Measurements from ENCODE around the gene CACNA2D3. TPM values are rescaled to one million over a fixed set of nuclear protein-coding genes. Genes with fewer than 3 reads are reported as not detected.

The CACNA2D3 gene
- total RNA-seq, 1 donor from 2014 or later = not detected

DNA sequence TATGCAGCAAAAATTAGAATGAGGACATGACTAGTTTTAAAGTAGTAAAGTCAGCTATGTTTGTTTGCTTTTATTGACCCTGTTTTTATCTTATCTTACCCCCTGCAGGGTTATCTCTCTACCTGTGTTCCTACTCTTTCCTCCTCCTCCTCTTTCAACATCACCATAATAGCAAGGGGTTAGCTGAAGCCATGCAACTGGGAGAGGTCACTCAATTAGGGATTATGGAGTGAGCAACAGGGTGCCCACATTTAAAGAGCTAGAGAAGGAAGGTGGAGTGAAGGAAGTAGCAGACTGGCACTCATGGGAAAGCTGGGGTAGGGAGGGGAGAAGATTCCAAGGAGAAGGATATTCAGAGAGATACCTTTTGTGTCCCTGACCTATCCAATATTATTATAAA is 679.6 kb downstream of the CACNA2D3 start:
- TF ChIP-seq EZH2phosphoT487 (IDR thresholded peaks at IDR 0.05) (no peak), EZH2 (IDR thresholded peaks at IDR 0.05) (no peak)
- TF ChIP-seq, protein P1, sequence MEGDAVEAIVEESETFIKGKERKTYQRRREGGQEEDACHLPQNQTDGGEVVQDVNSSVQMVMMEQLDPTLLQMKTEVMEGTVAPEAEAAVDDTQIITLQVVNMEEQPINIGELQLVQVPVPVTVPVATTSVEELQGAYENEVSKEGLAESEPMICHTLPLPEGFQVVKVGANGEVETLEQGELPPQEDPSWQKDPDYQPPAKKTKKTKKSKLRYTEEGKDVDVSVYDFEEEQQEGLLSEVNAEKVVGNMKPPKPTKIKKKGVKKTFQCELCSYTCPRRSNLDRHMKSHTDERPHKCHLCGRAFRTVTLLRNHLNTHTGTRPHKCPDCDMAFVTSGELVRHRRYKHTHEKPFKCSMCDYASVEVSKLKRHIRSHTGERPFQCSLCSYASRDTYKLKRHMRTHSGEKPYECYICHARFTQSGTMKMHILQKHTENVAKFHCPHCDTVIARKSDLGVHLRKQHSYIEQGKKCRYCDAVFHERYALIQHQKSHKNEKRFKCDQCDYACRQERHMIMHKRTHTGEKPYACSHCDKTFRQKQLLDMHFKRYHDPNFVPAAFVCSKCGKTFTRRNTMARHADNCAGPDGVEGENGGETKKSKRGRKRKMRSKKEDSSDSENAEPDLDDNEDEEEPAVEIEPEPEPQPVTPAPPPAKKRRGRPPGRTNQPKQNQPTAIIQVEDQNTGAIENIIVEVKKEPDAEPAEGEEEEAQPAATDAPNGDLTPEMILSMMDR (IDR thresholded peaks at IDR 0.05) = no peak
- no peaks in the 10 kb centered on the region for H3F3A ChIP-seq (ENCODE audit: low read depth)
- H3K4me2 ChIP-seq = no peak overlapping the region
- H4K20me1 ChIP-seq (ENCODE audit: low read depth) = no peaks in the 10 kb centered on the region
- H3K36me3 ChIP-seq = no peaks in the 10 kb centered on the region
- peaks cover 15% of the 10 kb centered on the region for H3K9me3 Mint-ChIP-seq
- no peaks in the 10 kb centered on the region for H3K79me2 ChIP-seq (ENCODE audit: low read depth)
- no peak overlapping the region for H3K4me3 ChIP-seq
- H3K27me3 ChIP-seq = no peaks in the 10 kb centered on the region
- H3K36me3 Mint-ChIP-seq = peaks cover 2% of the 10 kb centered on the region
- H3K4me3 Mint-ChIP-seq = no peak overlapping the region
- no peaks in the 10 kb centered on the region for H3K9me3 ChIP-seq (ENCODE audit: low read depth)
- peaks cover 2% of the 10 kb centered on the region for H3K27me3 Mint-ChIP-seq (ENCODE audit: insufficient read depth, low read depth)
- H3K4me1 ChIP-seq = no peaks in the 10 kb centered on the region
- peaks cover 14% of the 10 kb centered on the region for H3K4me1 Mint-ChIP-seq
- H3K9ac ChIP-seq = no peak overlapping the region
- no peak for DNase-seq (ENCODE audit: low spot score)
- H3K27ac Mint-ChIP-seq = no peak overlapping the region
- H2AFZ ChIP-seq (replicated peaks) = no peak overlapping the region
- no peak overlapping the region for H3K27ac ChIP-seq

DNA sequence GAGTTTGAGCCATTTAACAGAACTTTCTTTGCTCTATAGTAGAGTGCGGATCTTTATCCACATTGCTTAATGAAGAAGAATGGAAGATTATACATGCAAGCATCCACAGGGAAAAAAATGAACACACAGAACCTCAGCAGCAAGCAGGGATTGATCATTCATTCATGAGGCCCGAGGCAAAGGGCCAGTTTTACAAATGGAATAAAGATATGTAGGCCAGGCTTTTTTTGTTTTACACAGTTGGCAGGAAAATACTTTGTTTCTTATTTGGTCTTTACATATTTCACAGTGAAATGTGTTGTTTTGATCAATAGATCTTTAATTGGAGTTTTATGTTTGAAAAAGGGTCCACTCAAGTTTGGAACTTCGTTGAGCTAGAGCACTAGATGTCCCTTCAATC is 688.0 kb downstream of the CACNA2D3 start:
- no peak overlapping the region for H3K9ac ChIP-seq
- peaks cover 4% of the 10 kb centered on the region for H3K36me3 Mint-ChIP-seq
- no peak overlapping the region for H3K27ac ChIP-seq
- no peaks in the 10 kb centered on the region for H3K4me1 ChIP-seq
- no peaks in the 10 kb centered on the region for H3K79me2 ChIP-seq (ENCODE audit: low read depth)
- H3K4me3 Mint-ChIP-seq = no peak overlapping the region
- no peak for DNase-seq (ENCODE audit: low spot score)
- H2AFZ ChIP-seq (replicated peaks) = no peak overlapping the region
- peaks cover 5% of the 10 kb centered on the region for H3K27me3 Mint-ChIP-seq (ENCODE audit: insufficient read depth, low read depth)
- H3K4me1 Mint-ChIP-seq = no peaks in the 10 kb centered on the region
- H3K36me3 ChIP-seq = no peaks in the 10 kb centered on the region
- TF ChIP-seq EZH2phosphoT487 (IDR thresholded peaks at IDR 0.05) (no peak), EZH2 (IDR thresholded peaks at IDR 0.05) (no peak)
- TF ChIP-seq, protein P1 (IDR thresholded peaks at IDR 0.05) = no peak
- no peaks in the 10 kb centered on the region for H3F3A ChIP-seq (ENCODE audit: low read depth)
- no peaks in the 10 kb centered on the region for H3K9me3 ChIP-seq (ENCODE audit: low read depth)
- H4K20me1 ChIP-seq (ENCODE audit: low read depth) = no peaks in the 10 kb centered on the region
- peaks cover 14% of the 10 kb centered on the region for H3K9me3 Mint-ChIP-seq
- H3K4me2 ChIP-seq = no peak overlapping the region
- H3K4me3 ChIP-seq = no peak overlapping the region
- no peak overlapping the region for H3K27ac Mint-ChIP-seq
- no peaks in the 10 kb centered on the region for H3K27me3 ChIP-seq

DNA sequence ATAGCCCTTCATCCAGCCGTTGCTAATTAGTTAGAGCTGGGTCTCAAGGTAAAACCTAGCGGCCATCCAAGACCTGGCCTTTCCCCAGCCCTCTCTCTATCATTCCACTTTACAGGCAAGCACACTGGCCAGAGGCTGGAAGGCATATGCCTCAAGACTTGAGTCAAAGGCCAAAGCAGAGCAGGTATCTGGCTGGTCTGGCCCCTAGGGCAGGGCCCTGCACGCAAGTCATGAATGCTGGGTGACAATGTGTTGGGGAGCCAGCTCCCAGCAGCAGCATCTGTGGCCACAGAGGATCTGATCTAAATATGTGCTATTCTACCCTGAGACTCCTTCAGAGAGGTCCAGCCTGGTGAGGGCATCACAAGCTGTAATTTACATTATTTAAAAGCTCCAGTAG is 691.9 kb downstream of the CACNA2D3 start:
- Histone ChIP-seq H3K36me3 (no peaks in the 10 kb centered on the region), H3K4me2 (no peak overlapping the region), H3K4me1 (no peaks in the 10 kb centered on the region), H3K4me3 (no peak overlapping the region), H3K27me3 (no peaks in the 10 kb centered on the region), H2AFZ (replicated peaks) (no peak overlapping the region), H3K27ac (no peak overlapping the region), H3K79me2 (ENCODE audit: low read depth) (no peaks in the 10 kb centered on the region), H3F3A (ENCODE audit: low read depth) (no peaks in the 10 kb centered on the region), H4K20me1 (ENCODE audit: low read depth) (no peaks in the 10 kb centered on the region), H3K9me3 (ENCODE audit: low read depth) (no peaks in the 10 kb centered on the region), H3K9ac (no peak overlapping the region)
- Mint-ChIP-seq H3K4me1 (peaks cover 3% of the 10 kb centered on the region), H3K27ac (no peak overlapping the region), H3K36me3 (peaks cover 4% of the 10 kb centered on the region), H3K9me3 (peaks cover 14% of the 10 kb centered on the region), H3K27me3 (ENCODE audit: insufficient read depth, low read depth) (peaks cover 7% of the 10 kb centered on the region), H3K4me3 (no peak overlapping the region)
- DNase-seq (ENCODE audit: low spot score) = no peak
- TF ChIP-seq EZH2phosphoT487 (IDR thresholded peaks at IDR 0.05) = no peak
- no peak for TF ChIP-seq EZH2 (IDR thresholded peaks at IDR 0.05)
- TF ChIP-seq, protein P1 (IDR thresholded peaks at IDR 0.05) = no peak
